Ishikawa (cell line): Measurements from ENCODE around the gene RAB17.

ENCODE experiments used
- CEBPB ChIP-seq: IDR thresholded peaks from 2 replicates; pipeline ENCODE4 v1.6.1; 2012
- CREB1 ChIP-seq: IDR thresholded peaks from 2 replicates; pipeline ENCODE4 v1.6.1; 2012; ENCODE audit warnings: low read depth
- EGR1 ChIP-seq: IDR thresholded peaks from 2 replicates; pipeline ENCODE4 v1.6.1; 2012
- EP300 ChIP-seq: IDR thresholded peaks from 2 replicates; pipeline ENCODE4 v1.6.1; 2012; ENCODE audit warnings: borderline replicate concordance
- FOXM1 ChIP-seq: IDR thresholded peaks from 2 replicates; pipeline ENCODE4 v1.6.1; 2012; ENCODE audit warnings: low read depth, borderline replicate concordance
- MAX ChIP-seq: IDR thresholded peaks from 2 replicates; pipeline ENCODE4 v1.6.1; 2012
- NFIC ChIP-seq: IDR thresholded peaks from 2 replicates; pipeline ENCODE4 v1.6.1; 2012
- RAD21 ChIP-seq: IDR thresholded peaks from 2 replicates; pipeline ENCODE4 v1.6.1; 2012; ENCODE audit warnings: low read depth
- REST ChIP-seq: IDR thresholded peaks from 2 replicates; pipeline ENCODE4 v1.6.1; 2012; ENCODE audit warnings: low read depth, mild to moderate bottlenecking
- TAF1 ChIP-seq: IDR thresholded peaks from 2 replicates; pipeline ENCODE4 v1.6.1; 2012; ENCODE audit warnings: low read depth, mild to moderate bottlenecking
- TCF12 ChIP-seq: IDR thresholded peaks from 2 replicates; pipeline ENCODE4 v1.6.1; 2012; ENCODE audit warnings: low read depth
- TEAD4 ChIP-seq: IDR thresholded peaks from 2 replicates; pipeline ENCODE4 v1.6.1; 2012
- USF1 ChIP-seq: IDR thresholded peaks from 2 replicates; pipeline ENCODE4 v1.6.1; 2012
- YY1 ChIP-seq: IDR thresholded peaks from 2 replicates; pipeline ENCODE4 v1.6.1; 2012; ENCODE audit warnings: low read depth
- ZBTB7A ChIP-seq: IDR thresholded peaks from 2 replicates; pipeline ENCODE4 v1.6.1; 2012; ENCODE audit warnings: low read depth

Gene RAB17

GRCh38 chr2:237625216-237625705, 34.7 kb upstream of the RAB17 start:
- TF ChIP-seq YY1 (no peak), MAX (no peak), TCF12 (no peak), TEAD4 (no peak), NFIC (no peak), CEBPB (no peak), REST (no peak), RAD21 (no peak), TAF1 (no peak), ZBTB7A (no peak), EGR1 (no peak), EP300 (no peak), CREB1 (no peak), FOXM1 (no peak), USF1 (no peak)

- TF ChIP-seq RAD21 = peak; percentile 14; the same call in 1 of the 2 replicates
- no peak for TF ChIP-seq CREB1
- no peak for TF ChIP-seq YY1
These were observed 34.0 kb upstream of the RAB17 start for GRCh38 chr2:237624565-237624964.

GRCh38 chr2:237623428-237624403, 33.2 kb upstream of the RAB17 start:
- TF ChIP-seq TEAD4 (no peak), USF1 (no peak), CREB1 (no peak), NFIC (no peak), EGR1 (no peak), RAD21 (no peak), ZBTB7A (no peak), FOXM1 (no peak), TAF1 (no peak), REST (no peak), EP300 (no peak), TCF12 (no peak), MAX (no peak), CEBPB (no peak), YY1 (no peak)

- TF ChIP-seq TEAD4 = no peak
- TF ChIP-seq REST = no peak
- TF ChIP-seq USF1 = no peak
- TF ChIP-seq NFIC = no peak
- TF ChIP-seq MAX = no peak
- no peak for TF ChIP-seq FOXM1
- no peak for TF ChIP-seq RAD21
- no peak for TF ChIP-seq YY1
- TF ChIP-seq TCF12 = no peak
- no peak for TF ChIP-seq ZBTB7A
- no peak for TF ChIP-seq TAF1
- TF ChIP-seq EP300 = no peak
- no peak for TF ChIP-seq CREB1
- no peak for TF ChIP-seq EGR1
- TF ChIP-seq CEBPB = no peak
These were observed 27.9 kb upstream of the RAB17 start for GRCh38 chr2:237618449-237618848.
